GM19025 (cell line): Measurements from ENCODE around the gene BRF1.

Source experiments
- ATAC-seq: cut with Tn5 transposase; IDR thresholded peaks from one replicate; pipeline ENCODE4 v1.9.1; 2021; ENCODE audit warnings: mild to moderate bottlenecking, low read depth, moderate library complexity; ENCODE audit not compliant: unreplicated experiment

BRF1 gene

DNA sequence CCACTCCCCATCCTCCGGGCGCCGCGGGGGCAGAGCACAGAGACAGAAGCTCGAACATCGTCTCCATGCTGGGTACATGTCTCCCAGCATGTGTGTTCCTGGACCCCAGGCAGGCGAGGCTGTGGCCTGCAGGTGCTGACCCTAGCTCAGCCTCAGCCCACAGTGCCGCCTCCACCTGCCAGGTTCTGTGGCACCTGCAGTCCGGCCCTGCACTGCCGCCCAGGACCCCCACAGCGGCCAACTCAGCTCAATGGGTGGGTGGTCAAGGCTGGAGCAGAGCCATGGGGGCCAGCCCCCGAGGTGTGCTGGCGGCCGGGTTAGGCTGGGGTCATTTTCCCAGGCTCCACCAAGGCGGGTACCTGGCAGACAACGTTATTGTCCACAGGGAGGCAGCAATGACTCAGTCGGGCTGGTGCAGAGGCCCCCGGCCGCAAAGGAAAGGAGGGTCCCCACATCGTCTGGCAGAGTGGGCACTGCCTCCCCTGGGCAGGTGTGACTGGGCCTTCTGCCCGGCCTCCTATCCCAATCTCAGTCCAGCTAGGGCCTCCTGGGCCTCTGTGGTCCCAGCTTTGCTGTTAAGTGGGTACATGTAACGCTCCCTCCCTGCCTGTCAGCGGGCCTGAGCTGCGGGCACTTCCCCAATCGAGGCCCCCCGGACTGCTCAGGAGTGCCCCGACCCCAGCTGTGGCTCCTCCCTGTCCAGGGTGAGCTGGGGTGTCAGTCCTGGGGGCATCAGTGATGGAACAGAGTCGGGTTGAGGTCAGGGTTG, 99.5 kb downstream of the BRF1 start:
- no peak for ATAC-seq

DNA sequence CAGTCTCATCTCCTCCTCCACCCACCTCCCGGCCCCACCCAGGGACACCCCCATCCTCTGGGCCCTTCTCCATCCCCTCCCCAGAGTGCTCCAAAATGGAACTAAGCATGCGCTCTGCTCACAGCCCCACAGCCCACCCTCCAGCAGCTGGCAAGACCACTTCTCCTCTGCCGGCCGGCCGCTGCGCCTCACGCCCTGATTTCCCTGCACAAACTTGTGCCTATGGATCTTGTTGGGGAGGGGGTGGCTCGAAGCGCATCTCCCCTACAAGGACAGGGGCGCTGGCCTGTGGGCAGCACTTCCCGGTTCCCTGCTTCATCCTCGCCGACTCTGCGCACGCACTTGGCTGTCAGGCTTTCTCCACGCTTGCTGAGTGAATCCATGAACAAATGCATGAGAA, 100.2 kb downstream of the BRF1 start:
- no peak for ATAC-seq

DNA sequence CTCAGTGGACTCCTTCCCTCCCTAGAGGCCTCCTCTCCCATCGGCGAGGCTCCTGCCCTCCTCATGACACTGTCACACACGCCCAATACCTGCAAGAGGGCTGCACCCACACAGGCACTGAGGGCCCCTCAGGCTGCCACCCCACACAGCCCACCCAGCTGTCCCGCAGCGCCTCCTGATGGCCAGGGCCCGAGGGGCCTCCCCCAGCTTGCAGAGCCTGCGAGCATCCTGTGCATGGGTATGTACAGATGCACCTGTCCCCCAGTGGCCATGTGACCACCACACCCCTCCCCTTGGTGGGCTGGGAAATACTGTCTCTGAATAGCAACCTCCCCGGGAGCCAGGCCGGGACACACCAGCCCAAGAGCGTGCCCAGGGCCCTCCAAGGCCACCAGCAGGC, 100.7 kb downstream of the BRF1 start:
- no peak for ATAC-seq

DNA sequence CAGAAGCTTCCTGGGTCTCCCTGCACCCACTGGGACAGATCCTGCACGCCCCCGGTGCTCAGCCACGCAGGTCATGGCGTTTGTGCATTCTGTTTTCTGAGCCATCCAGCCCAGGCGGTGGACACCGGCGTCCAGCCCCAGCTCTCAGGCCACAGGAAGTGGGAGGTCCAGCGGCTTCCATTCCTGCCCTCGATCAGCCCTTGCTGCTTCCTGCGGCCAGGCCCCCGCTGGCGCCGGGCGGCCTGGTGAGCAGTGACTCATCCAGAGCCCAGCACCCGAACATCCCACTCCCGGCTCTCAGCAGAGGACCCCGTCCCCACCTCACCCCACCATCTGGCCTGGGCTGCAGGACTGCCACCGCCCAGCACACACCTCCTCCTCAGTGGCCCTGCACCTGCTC, 101.7 kb downstream of the BRF1 start:
- ATAC-seq, result no peak

DNA sequence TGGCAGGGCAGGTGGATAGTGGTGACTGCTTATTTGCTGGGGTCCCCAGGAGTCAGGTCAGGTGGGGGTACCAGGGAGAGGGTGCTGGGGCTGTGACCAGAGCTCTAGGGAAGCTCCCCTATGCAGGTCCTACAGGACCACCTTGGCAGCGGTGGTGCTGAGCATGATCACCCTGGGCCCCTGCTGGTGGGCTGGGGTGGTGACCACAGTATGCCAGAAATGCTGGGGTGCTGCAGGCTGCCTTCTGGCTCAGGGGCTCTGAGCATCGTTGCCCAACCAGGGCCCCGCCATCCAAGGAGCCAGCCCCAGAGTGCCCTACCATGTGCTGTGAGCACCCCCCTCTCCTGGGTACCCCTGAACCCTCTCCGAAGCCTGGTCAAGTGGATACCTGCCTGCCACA, 102.2 kb downstream of the BRF1 start:
- ATAC-seq, result no peak

DNA sequence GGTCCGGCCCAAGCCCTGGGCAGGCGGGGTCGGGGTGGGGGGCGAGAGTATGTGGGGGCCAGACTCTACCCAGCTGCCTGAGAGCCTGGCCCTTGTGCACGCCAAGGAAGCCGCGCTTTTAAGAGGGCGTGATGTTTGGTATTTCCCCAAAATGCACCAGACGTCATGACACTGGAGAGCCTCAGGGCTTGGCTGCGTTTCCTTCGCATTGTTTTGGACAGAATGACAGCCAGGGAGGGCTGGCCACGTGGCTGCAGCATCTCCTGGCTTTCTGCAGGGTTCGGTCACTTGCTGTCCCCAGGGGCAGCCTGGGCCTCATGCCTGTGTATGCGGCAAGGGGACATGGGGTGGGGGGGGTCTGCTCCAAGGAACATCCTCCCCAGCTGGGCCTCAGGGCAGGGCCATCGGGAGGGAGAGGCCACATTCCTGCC, 103.6 kb downstream of the BRF1 start:
- no peak for ATAC-seq

DNA sequence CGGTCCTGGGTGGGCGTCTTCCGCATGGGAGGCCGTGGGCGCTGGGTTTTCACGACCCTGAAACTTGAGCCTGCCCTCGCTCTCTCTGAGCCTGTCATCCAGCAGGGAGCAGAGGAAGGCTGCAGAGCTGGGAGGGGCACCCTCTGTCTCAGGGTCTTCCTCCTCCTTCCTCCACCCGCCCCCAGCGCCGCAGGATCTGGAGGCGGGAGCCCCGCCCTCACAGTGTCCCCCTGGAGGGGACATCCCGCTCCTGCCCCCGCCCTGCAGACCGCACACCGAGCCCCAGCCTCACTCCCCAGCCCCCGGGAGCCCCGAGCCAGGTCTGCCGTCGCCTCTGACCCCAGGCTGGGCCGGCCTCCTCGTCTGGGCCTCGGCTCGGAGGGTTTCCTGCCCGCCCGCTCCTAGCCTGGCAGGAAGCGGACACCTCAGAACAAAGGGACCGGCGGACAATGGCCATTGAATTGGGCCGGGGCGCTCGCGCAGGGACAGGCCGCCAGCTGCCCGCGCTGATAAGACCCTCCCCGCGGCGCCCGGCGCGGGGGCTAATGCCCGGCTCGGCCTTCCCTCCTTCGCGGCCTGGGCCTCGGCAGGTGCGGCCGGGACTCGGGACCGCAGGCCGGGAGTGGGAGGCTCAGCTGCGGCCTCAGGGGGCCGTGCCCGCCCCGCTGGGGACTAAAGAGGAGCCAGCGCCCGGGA, 104.4 kb downstream of the BRF1 start:
- ATAC-seq, result no peak

DNA sequence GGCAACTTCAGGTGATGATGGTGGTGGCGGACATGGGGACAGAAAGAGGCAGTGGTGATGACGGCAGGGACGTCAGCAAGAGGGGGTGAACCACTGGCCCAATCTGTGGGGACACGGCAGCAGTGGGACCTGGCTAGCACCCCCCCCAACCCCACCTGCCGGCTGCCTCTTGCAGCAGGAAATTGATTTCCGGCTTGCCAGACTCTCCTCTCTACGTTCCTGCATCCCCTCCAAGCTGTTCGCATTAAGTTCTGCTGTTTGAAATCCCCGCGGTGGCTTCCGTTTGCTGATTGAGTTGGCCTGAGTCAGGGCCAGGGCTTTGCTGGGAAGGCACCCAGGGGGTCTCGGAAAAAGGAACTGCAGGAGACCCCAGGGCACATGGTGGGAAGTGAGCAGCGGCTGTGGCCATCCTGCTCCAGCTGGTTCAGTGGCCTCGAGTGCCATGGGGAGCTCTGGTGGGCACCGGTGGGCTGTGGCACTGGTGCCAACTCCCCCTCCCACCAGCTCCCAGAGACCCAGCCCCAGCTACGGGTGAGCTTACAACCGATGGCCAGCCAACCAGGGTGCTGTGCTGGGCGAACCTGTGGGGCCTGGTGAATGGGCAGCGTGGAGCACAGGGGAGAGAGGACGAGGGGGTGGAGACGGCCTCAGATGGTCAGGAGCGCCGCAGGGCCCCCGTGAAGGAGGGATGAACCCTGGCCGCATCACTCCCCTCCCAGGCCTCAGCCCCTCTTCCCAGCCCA, 105.1 kb downstream of the BRF1 start:
- ATAC-seq, result no peak

DNA sequence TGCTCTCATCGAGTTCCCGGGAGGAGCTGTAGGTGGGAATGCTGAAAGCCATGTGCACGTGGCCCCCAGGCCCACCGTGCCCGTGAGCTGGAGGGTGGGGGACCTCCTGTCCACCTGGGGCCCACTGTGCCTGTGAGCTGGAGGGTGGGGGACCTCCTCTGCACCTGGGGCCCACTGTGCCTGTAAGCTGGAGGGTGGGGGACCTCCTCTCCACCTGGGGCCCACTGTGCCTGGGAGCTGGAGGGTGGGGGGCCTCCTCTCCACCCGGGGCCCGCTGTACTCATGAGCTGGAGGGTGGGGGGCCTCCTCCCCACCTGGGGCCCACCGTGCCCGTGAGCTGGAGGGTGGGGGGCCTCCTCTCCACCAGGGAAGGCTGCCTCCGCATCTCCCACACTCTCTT, 105.8 kb downstream of the BRF1 start:
- ATAC-seq, result no peak

DNA sequence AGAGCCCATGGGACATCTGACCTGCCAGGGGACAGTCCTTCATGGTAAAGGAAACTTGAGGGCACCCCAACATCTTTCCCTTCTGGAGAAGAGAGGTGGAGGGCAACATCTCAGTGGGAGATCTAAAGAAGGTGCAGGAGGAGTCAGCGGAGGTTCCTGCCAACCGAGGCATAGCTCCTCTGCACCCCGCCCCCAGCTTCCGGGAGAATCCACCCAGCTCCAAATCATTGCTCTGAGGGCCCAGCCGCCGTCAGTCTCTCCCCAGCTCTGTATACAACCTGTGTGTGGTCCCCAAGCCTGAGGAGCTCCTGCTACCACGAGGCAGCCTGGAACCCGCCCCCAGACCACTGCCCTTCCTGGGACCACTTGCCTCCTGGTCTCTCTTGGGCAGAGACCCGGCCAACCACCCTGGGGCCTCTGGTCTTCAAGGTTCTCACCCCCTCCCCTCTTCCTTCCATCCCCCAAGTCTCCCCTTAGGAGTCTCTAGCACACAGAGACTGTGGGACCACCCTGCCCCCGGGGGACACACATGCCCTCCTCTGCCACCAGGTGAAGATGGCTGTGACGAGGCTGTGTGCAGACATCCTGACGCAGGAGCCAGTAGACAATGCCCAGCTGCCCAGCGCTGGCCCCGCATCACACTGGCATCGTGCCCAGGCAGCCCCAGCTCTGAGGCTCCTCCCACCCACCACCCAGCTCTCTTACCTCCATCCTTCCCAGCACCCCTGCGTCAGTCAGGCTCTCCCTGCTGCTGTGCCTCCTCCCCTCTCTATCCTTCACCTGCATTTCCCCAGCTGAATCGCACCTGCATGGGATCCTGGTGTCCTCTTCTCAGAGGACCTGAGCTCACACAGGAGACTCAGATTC, 106.7 kb downstream of the BRF1 start:
- ATAC-seq, result no peak

DNA sequence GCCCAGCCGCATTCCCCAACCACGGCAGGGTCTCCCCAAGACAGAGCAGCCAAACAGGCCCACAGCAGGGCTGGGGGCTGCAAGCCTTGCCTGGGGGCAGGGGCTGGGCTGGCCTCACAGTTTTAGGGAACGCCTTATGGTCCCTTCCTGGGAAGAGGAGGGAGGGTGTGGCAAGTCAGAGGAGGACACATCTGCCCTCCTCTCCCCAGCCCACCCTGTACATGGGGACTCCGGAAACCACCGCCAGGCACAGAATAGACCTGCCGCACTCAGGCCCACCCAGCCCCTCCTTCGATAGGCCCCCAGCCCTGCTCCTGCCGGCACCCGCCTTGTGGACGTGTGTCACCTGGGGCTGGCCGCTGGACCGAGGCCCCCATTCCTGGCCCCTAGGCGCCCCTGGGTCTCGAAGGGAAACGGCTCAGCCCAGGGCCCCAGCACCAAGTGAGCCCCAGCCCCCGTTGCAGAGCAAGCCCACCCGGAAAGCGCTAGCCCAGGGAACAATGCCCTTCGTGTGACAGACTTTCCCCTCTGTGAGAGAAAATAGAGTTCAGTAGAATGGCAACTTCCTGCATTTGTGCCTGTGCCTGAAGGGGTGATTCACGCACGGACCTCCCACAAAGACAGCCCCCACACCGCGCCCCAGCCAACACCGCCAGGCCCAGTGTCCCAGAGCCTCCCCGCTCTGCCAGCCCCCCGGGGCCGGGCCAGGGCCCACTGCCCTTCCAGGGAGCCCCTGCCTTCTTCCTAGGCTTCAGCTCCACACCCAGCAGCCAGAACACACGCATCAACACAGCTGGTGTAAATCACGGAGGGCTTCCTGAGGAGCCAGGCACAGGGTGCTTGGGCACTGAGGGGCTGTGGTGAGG, 107.7 kb downstream of the BRF1 start:
- no peak for ATAC-seq

DNA sequence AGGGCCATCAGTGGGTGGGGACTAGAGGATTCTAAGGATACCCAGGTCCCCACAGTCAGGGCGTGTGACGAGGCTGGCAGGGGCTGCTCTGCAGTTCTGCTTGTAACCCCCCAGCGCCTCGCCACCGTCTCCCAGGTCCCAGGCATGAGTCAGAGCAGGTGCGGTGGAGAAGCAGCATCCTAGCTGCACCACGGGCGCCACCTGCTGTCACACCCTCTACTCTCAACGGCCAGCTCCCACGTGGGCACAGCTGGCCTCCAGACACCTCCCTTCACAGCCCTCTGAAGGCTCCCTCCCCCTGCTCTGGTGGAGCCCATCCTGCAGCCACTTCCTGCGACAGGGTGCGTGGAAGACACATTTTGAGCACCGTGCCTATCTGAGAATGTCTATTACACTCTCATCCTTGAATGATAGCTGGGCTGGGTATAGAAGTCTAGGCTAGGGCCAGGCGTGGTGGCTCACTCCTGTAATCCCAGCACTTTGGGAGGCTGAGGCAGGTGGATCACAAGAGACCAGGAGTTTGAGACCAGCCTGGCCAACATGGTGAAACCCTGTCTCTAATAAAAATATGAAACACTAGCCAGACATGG, 112.8 kb downstream of the BRF1 start:
- ATAC-seq, result no peak

DNA sequence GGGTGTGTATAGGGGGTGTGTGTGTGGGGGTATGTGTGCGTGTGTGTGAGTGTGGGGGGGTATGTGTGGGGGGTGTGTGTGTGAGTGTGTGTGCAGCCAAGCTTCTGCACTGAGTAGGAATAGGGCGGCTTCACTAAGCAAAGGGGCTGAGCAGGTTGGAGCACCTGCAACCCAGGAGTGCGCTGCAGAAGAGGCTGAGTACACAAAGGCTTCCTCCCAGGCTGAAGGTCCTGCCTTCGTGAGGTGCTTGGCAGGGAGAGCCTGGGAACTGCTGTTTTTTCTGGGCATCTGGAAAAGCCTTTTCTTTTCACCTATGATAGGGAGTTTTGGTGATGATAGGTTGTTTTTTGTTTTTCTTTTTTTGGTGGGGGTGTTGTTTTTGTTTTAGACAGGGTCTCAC, 113.7 kb downstream of the BRF1 start:
- ATAC-seq, result no peak

DNA sequence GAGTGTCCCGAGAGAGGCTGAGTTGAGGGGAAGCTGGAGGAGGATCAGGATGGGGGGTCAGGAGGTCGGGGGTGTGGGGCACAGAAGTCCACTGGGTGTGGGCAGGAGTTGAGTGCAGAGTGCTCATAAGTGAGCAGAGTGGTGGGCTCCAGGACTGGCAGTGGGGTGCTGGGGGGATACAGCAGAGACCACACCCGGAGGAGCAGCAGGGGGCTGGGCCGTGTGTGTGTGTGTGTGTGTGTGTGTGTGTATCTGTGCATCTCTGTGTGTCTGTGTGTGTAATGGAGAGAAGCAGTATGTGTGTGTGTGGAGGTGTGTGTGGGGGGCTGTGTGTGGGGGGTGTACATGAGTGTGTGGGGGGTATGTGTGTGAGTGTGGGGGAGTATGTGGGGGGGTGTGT, 114.8 kb downstream of the BRF1 start:
- ATAC-seq, result no peak

DNA sequence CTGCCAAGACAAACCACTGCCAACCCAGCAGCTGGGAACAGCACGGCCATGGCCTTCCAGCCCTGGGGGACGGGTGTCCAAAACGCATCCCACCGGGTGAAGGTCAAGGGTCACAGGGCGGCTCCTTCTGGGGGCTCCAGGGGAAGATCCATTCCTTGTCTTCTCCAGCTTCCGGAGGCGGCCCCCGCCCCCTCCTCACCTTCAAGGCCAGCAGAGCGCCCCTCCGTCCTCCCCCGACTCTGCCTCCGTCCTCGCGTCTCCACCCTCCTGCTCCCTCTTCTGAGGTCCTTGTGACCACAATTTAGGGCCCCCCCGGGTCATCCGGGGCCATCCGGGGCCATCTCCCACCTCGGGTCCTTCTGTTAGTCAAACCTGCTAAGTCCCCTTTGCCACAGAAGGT, 115.8 kb downstream of the BRF1 start:
- ATAC-seq, result no peak

DNA sequence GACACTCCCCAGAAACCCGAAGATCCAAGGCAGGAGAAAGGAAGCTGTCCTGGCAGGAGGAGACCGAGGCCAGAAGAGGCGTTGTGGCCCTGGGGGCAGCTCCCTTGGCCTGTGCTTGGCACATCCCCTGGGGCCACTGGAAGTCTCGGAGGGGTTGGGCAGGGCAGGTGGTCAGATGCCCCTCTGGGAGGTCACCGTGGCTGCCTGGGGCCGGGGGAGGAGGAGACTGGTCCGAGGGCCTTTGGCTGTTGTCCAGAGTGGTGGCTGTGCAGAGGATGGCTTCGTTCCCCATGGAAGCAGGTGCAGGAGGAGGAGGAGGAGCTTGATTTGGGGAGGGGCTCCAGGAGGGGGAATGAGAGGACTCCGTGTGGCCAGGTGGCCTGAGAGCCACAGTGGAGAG, 116.3 kb downstream of the BRF1 start:
- ATAC-seq, result no peak

DNA sequence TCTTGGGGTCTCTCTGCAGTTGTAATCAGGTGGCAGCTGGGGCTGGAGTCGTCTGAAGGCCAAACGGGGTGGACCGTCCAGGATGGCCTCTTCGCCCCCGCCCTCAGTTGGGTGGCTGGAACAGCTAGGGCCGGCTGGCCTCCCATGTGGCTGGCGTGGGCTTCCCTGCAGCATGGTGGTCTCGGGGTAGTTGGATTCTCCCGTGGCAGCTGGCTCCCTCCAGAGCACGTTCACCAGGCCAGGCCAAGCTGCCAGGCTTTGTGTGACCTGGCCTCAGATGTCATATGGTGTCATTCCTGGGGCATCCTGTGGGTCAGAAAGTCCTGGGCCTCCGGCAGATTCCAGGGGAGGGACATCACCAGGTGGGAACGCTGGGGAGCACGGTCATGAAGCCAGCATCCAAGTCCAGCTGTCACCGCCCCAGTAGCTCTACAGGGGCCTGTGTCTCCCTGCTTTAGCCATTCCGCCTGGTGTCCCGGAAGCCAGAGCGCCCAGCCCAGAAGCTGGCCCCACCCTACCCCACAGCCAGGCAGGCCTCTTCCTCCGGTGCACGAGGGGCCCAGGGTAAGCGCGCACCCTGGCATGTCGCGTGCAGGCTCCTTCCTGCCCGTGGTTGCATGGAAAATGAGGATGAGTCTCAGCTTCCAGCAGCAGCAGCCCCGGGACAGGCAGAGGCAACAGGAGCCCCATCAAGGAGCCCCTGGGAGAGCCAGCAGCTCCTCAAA, 118.3 kb downstream of the BRF1 start:
- ATAC-seq, result no peak

DNA sequence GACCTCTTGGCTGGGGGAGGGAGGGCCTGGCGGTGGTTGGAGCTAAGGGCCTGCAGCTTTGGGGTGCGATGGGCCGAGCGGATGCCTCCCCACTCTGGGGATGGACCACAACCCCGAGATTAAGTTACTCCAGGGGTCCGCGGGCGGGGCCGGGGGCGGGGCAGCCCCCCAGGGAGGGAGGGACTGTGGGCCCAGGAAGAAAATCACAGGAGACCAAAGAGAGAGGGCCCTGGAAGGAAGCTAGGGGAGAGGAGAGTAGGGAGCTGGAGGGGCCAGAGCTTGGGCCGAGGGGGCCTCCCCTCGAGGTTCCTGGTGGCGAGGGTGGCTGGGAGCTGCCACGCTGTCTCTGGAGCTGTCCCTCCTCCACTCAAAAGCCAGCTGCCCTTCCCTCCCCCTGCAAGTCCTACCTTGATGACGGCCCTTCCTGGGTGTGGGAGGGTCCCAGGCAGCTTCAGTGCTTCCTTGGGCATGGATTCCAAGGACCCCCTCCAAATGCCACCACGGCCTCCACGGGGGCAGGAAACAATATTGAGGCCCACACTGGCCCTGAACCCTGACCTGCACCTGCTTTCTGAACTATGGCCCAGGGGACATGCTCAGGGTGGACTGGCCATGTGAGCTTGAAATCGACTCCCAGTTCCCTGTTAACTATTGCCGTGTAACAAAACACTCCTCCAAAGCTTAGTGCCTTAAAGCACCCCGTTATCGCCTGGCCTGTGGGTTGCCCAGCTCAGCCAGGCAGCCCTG, 119.1 kb downstream of the BRF1 start:
- no peak for ATAC-seq
